GM21619 (cell line): ENCODE measurements around the gene SLC12A5.

ENCODE experiments used
- ATAC-seq: cut with Tn5 transposase; IDR thresholded peaks from one replicate; pipeline ENCODE4 v1.9.1; 2021; ENCODE audit not compliant: unreplicated experiment

SLC12A5 gene

GRCh38 chr20:46104262-46104661 is 75.2 kb downstream of the SLC12A5 start:
- no peak for ATAC-seq

DNA sequence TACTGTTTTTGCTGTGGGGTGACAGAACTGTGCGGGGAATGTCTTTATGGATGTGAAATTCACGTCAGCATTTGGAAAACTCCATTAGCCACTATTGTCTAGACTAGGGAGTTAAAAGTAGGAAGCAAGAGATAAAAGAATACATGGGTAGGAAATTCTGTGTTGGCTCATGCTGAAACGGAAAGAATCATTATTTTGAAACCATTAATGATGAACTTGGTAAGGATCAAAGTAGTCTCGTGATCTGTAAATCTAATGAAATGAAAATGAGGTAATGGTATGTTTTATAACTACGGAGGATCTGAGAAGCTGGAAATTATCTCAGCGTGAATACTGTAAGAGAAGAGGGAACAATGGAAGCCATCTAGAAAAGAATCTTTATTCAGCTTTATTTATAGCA is 78.0 kb downstream of the SLC12A5 start:
- ATAC-seq = no peak

- peak; percentile 86 for ATAC-seq
These were observed 79.4 kb downstream of the SLC12A5 start for GRCh38 chr20:46108435-46108841.

- ATAC-seq = no peak
These were observed 80.0 kb downstream of the SLC12A5 start for GRCh38 chr20:46108976-46109375.
